Activated T-cell treated with anti-CD3 and anti-CD28 coated beads, Interleukin-2, amount 50 U/mL, for 4 hours (primary cell): Measurements from ENCODE around the gene ASCL5. TPM values are rescaled to one million over a fixed set of nuclear protein-coding genes. Genes with fewer than 3 reads are reported as not detected.

Experiments
- ATAC-seq, 2 donors: fragments of 200-7000 bp; cut with Tn5 transposase; one replicate each; pipeline ENCODE4 v1.10.0; 2021
- DNase-seq: peaks from one replicate; pipeline ENCODE4 v3.0.0-alpha.2; 2020
- H3K27me3 Mint-ChIP-seq: one replicate; pipeline ENCODE4 v1.8.0; 2021; ENCODE audit warnings: low read depth, mixed read lengths
- H3K36me3 Mint-ChIP-seq: one replicate; pipeline ENCODE4 v1.8.0; 2022; ENCODE audit warnings: mixed read lengths; ENCODE audit not compliant: insufficient read depth
- H3K4me1 Mint-ChIP-seq: one replicate; pipeline ENCODE4 v1.8.0; 2021; ENCODE audit warnings: low read depth, mixed read lengths
- H3K4me3 Mint-ChIP-seq: one replicate; pipeline ENCODE4 v1.8.0; 2021; ENCODE audit warnings: mild to moderate bottlenecking, moderate library complexity, mixed read lengths
- H3K9me3 Mint-ChIP-seq: one replicate; pipeline ENCODE4 v1.8.0; 2021; ENCODE audit warnings: mixed read lengths
- total RNA-seq, 3 donors: library from RNA; stranded (reverse); gene quantifications; one replicate each; pipeline ENCODE4 v1.2.1, GENCODE V29; 2021

The ASCL5 gene, protein sequence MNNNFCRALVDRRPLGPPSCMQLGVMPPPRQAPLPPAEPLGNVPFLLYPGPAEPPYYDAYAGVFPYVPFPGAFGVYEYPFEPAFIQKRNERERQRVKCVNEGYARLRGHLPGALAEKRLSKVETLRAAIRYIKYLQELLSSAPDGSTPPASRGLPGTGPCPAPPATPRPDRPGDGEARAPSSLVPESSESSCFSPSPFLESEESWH
- total RNA-seq = not detected

DNA sequence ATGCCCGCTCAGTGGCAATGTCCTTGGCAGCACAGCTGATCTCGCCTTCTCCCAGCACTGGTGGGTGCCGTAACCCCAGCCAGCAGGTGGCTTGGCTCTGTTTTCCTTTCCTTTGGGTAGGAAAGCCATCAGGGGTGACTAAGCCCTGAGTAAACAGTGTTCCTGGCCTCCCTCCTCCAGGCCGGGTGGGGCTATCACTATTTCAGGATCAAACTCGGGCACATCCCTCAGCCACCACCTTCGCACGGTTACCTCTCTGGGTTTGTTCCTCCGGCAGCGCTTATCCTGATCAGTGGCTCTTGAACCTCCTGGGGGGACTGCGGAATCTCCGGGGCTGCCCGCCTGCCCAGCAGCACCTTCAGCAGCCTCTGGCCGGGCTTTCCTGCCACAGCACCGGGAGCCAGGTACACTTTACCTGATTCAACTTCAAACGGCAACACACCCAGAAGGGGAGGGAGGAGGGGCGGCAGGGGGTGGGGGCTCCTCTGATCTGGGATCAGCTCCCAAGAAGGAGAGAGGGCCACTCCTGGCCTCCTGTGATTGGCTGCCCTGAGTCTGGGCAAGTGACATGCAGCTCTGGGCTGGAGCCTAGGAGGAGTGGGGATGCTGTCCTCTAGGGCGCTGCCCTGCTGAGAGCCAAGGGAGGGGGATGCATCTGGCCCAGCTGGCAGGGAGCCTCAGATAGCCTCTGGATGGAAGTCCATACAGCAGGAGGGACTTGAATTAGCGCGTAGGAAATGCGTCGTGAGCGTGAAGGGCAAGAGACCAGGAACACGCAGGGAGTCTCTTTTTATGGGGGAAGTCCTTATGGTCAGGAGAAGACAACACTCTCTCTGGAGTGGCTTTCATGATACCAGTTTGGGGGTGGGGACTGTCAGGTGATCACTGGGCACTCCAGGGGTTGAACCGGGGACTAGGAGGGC lies at the start of gene ASCL5:
ASCL5 (minus strand) TSS at position 353 of the 923 bp plus-strand sequence. CDS start 11,812 bp downstream, outside the sequence.
- Mint-ChIP-seq H3K27me3 (peaks cover 26% of the 10 kb centered on the region), H3K4me1 (no peaks in the 10 kb centered on the region), H3K4me3 (no peak within 1 kb of the TSS), H3K36me3 (no peaks in the 10 kb centered on the region), H3K9me3 (no peaks in the 10 kb centered on the region)
- DNase-seq (no peak), ATAC-seq (no peak)

DNA sequence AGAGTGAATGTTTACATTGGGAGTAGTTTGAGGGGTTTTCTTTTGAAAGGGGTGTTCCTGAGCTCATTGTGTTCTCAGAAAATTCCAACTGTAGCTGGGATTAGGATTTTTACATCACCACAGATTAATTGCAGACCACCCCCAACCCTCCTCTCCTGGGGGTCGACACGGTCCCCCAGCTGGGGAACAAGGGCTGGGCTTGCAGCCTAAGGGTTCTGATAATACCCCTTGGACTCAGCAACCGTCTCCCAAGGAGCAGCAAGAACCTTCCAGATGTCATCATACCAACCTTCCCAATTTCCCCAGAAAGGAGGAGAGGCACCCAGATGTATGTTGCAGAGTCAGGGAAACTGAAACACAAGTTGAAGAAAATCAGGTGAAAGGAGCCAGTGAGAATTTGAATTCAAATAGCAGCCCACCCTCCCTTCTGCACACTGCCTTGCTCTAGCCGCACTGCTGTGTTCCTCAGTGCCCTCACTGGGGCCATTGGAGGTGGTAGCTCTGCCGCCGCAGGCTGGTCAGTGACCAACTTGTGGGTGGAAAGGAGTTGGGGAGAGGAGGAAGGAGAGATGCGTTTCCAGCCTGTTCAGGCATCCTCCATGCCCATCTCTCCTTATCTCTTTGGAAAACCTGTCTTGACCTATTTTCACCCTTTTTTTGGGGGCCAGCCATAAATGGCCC lies 49.0 kb upstream of the ASCL5 start:
- Mint-ChIP-seq H3K9me3 (no peaks in the 10 kb centered on the region), H3K4me1 (peaks cover 9% of the 10 kb centered on the region), H3K36me3 (no peaks in the 10 kb centered on the region), H3K27me3 (peaks cover 18% of the 10 kb centered on the region), H3K4me3 (no peak overlapping the region)
- DNase-seq (no peak), ATAC-seq (no peak)

DNA sequence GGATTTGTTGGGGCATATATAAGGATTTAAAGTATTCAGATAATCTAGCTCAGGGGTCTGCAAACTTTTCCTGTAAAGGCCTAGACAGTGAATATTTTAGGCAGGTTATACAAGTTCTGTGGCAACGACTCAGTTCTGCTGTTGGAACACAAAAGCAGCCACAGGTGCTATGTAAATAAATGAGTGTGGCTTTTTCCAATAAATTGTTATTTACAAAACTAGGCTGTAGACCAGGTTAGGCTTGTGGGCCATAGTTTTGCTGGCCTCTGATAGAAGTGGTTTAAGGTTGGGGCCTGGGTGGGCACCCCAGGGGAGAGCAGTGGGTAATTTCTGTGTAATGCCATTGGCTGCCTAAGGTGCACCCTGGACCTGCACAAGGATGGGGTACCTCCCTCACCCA lies 46.8 kb upstream of the ASCL5 start:
- Mint-ChIP-seq H3K4me3 (no peak overlapping the region), H3K36me3 (no peaks in the 10 kb centered on the region), H3K4me1 (peaks cover 17% of the 10 kb centered on the region), H3K27me3 (peaks cover 13% of the 10 kb centered on the region), H3K9me3 (no peaks in the 10 kb centered on the region)
- DNase-seq (no peak), ATAC-seq (no peak)

DNA sequence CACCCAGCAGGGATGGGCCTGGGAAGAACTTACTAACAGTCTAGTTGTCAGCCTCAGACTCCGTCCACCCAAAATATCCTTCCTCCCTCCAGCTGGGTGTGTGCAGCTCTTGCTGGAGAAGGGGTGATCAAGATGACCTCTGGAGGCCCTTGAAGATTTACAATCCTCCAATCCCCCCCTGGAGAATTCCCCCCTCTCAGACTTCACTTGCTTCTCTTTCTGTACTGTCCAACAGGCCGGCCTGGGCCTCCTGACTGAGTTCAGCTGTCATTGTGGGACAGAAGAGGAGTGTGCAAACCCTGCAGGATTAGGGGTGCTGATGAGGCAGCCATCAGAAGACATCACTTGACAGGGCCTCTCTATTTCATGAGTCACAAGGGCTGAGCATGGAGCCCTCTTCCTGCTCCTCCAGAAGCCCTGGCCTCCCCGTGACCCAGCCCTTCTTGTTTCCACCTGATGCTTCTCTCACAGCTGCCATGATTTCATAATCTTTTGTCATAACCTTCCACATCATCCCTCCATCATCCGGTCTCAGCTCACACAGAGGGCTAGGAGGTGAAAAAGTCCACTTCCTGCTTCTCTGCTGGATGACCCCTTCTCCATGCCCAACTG lies 46.1 kb upstream of the ASCL5 start:
- peaks cover 10% of the 10 kb centered on the region for H3K27me3 Mint-ChIP-seq
- DNase-seq (no peak), ATAC-seq (no peak)
- no peaks in the 10 kb centered on the region for H3K9me3 Mint-ChIP-seq
- H3K4me3 Mint-ChIP-seq = no peak overlapping the region
- H3K4me1 Mint-ChIP-seq = peaks cover 17% of the 10 kb centered on the region
- H3K36me3 Mint-ChIP-seq = no peaks in the 10 kb centered on the region

DNA sequence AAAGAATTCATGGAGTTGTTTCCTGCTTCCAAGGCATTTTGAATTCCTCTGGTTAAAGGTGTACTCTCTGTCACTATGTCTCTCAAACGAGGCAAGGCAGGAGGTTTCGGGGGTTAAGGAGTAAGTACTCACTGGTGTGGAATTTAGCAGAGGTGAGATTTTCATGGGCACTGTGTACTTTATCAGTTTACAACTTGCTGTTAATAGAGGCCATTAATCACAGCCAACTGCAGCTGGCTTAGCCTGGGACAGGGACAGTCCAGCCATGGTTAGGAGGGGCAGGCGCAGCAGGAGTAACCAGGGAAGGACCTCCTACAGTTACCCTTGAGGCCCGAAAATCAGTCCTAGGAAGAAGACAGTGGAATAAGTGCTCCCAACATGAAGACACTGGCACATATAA lies 45.3 kb upstream of the ASCL5 start:
- Mint-ChIP-seq H3K36me3 (no peaks in the 10 kb centered on the region), H3K27me3 (peaks cover 8% of the 10 kb centered on the region), H3K4me3 (no peak overlapping the region), H3K9me3 (no peaks in the 10 kb centered on the region), H3K4me1 (peaks cover 17% of the 10 kb centered on the region)
- no peak for ATAC-seq
- DNase-seq = no peak

DNA sequence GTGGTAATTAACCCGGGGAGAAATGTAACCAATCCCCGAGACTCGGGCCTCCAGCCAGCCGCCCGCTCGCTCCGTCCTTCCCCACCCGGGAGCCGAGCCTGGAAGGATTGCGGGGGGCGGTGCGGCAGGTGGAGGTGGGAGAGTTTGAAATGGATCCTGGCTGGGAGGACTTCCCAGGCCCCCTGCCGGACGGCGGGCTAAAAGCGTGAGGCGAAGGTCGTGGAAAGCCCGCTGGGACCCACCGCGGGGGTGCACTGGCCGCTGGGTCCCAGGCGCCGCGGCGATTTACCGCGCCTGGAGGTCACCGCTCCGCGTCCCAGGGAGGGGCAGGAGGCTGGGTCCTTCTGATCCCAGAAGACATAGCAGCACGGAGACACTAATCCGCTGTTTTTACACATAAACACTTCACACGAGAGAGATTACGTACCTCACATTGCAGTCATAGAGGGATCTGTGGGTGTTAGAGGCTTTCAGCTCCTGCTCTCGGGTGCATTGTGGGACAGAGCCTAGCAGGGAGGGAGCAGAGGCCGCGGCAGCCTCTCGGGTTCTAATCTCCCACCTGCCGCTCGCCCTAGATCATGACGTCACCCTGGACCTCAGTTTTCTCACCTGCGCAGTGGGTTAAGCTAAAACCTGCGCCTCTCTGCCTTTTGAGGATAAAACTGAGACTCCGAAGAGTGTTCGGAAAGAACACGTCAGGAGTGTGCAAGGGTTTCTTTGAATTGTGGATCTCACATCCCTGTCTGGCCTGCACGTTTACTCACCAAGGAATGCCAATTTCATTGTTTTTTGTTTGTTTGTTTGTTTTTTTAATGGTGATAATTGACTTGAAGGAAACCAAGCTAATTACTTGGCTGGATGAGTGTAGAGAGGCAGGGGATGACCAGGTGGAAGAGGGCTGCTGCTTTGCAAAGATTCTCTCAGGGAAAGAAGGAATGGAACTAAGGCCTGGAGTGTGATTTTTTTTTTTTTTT lies 44.4 kb upstream of the ASCL5 start:
- ATAC-seq = peak; percentile 84 to 85
- peak overlapping the region; percentile 82 for H3K4me3 Mint-ChIP-seq
- H3K27me3 Mint-ChIP-seq = peaks cover 8% of the 10 kb centered on the region
- no peaks in the 10 kb centered on the region for H3K9me3 Mint-ChIP-seq
- H3K4me1 Mint-ChIP-seq = peaks cover 17% of the 10 kb centered on the region
- H3K36me3 Mint-ChIP-seq = no peaks in the 10 kb centered on the region
- peak; percentile 18 for DNase-seq

DNA sequence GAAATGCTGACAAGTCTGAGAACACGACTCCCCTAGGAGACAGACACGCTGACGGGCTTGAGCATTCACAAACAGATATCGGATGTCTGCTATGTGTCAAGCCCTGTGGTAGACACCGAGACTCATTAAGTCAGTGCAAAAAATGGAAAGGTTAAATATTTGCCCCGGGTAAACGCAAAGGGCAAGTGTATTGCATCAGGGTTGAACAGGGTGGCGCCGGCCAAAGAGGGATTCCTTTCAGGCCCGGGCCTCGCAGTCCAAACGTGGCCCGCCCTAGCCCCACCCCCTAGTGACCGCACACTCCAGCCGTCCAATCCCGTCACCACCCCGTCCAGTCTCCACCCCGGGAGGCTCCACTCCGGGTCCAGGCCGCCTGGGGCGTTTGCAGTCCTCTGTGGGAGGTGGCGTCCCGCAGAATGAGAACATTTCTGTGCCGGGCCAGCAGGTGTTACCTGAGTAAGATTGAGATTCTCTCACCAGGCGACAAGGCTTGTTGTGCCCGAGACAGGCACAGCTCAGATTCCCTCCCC lies 43.6 kb upstream of the ASCL5 start:
- ATAC-seq = peak; percentile 84 to 86
- no peaks in the 10 kb centered on the region for H3K36me3 Mint-ChIP-seq
- DNase-seq = peak; percentile 56
- no peaks in the 10 kb centered on the region for H3K9me3 Mint-ChIP-seq
- peak overlapping the region; percentile 82 for H3K4me3 Mint-ChIP-seq
- peaks cover 17% of the 10 kb centered on the region for H3K4me1 Mint-ChIP-seq
- H3K27me3 Mint-ChIP-seq = peaks cover 6% of the 10 kb centered on the region

DNA sequence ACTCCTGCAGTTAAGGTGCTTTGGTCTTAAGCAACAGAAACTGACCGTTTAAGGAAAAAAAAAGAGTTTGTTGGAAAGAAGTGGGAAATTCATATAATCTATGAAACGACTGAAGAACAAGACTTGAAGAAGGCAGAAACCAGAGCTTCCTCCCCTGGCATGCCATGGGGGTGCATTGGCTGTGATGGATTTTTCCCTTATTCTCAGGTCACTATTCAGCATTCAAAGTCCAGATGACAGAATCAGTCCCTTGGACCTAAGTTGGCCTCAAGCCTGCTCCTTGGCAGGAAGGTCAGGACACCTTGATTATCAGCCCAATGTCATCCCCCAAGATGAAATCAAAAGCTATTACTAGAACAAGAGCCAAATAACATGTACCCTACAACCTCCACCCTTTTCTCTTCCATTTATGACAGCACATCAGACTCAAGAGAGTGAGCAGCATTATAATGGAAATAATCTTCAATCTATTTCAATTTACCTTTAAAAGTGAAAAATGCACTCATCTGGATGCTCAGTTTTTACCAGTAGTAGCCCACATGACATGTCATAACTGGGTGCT lies 43.1 kb upstream of the ASCL5 start:
- ATAC-seq (no peak), DNase-seq (no peak)
- Mint-ChIP-seq H3K36me3 (no peaks in the 10 kb centered on the region), H3K4me1 (peaks cover 17% of the 10 kb centered on the region), H3K9me3 (no peaks in the 10 kb centered on the region), H3K27me3 (peaks cover 6% of the 10 kb centered on the region), H3K4me3 (peak overlapping the region; percentile 82)

DNA sequence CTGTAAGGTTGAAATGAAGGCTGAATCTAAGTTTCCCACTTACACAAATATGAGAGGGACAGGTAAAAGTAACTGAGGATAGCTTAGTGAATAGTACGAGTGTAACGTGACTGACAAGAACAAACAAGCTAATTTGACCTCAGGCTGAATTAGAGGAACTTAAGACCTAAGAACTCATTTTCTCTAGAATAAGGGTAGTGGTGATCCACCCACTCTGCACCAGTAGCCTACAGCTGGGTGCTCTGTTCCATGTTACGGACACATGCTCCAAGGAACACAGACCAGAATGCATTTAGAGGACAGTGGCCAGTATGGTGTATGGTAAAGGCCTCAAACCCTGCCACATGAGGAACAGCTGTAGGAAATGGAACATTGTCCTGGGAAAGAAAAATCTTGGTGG lies 42.2 kb upstream of the ASCL5 start:
- Mint-ChIP-seq H3K9me3 (no peaks in the 10 kb centered on the region), H3K36me3 (no peaks in the 10 kb centered on the region), H3K4me3 (no peak overlapping the region), H3K4me1 (peaks cover 17% of the 10 kb centered on the region), H3K27me3 (peaks cover 4% of the 10 kb centered on the region)
- DNase-seq (no peak), ATAC-seq (no peak)

DNA sequence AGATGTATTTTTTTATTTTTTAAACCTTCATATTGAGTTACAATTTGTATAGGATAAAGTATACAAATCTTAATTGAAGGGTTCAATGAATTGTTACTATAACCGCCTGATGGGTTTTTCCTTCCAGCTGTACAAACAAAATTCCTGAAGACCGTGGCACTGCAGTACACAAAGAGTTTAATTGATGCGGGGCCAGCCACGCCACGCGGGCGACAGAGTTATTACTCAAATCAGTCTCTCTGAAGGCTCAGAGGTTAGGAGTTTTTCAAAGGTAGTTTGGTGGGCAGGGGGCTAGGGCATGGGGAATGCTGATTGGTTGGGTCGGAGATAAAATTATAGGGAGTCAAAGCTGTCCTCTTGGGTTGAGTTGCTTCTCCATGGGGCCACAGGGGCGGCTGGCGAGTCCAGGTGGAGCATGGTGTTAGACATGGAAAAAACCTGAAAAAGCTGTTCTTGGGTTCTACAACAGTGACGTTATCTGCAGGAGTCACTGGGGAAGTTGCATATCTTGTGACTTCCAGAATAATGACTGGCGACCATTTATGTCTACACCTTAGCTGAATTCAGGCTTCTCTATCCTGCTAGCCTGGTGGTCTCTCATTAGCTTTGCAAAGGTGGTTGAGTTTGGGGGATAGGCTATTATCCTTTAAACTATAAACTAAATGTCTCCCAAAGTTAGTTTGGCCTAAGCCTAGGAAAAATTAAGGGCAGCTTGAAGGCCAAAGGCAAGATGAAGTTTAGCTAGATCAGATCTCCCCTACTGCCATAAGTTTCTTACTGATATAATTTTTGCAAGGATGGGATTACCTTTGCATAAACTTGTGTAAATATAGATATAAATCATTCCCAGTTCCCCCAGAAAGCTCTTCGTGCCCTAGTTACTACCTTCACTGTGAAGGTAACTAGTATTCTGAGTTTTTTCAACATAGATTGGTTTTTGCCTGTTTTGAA lies 40.3 kb upstream of the ASCL5 start:
- H3K36me3 Mint-ChIP-seq = no peaks in the 10 kb centered on the region
- DNase-seq (no peak), ATAC-seq (no peak)
- H3K9me3 Mint-ChIP-seq = no peaks in the 10 kb centered on the region
- H3K4me3 Mint-ChIP-seq = no peak overlapping the region
- peaks cover 4% of the 10 kb centered on the region for H3K27me3 Mint-ChIP-seq
- H3K4me1 Mint-ChIP-seq = peaks cover 17% of the 10 kb centered on the region

DNA sequence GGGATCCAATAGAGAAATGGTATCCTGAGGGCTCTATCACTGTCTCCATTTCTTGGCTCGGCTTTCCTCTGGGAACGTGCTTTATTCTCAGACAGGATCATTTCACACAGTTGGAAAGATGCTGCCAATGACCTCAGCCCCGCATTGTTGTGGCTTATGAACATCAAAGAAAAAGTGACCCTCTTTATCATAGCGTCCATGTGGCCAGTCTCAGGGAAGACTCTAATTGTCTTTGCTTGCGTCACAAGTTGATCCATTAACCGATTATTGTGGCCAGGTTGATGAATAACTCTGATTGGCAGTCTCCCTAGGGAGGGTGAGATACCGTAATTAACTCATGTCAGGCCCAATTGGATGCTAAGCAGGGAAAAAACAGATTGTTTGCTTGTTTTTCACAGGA lies 37.7 kb upstream of the ASCL5 start:
- no peak for ATAC-seq
- peaks cover 5% of the 10 kb centered on the region for H3K27me3 Mint-ChIP-seq
- no peaks in the 10 kb centered on the region for H3K9me3 Mint-ChIP-seq

DNA sequence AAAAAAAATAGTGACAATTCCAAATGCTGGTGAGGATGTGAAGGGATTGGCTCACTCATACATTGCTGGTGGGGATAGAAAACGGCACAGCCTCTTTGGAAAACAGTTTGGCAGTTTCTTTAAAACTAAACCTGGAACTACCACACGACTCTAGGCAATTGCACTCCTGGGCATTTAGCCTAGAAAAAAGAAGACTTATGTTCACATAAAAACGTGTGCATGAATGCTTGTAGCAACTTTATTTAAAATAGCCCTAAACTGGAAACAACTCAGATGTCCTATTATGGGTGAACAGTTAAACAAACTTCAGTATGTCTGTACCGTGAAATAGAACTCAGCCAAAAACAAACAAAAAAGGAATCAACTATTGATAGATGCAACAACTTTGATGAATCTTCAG lies 36.7 kb upstream of the ASCL5 start:
- DNase-seq (no peak), ATAC-seq (no peak)
- Mint-ChIP-seq H3K36me3 (no peaks in the 10 kb centered on the region), H3K9me3 (no peaks in the 10 kb centered on the region), H3K27me3 (peaks cover 7% of the 10 kb centered on the region), H3K4me3 (no peak overlapping the region), H3K4me1 (no peaks in the 10 kb centered on the region)

More for the DNA sequence above, 37.7 kb upstream of the ASCL5 start:
- DNase-seq = no peak
- H3K4me3 Mint-ChIP-seq = no peak overlapping the region
- H3K4me1 Mint-ChIP-seq = no peaks in the 10 kb centered on the region
- no peaks in the 10 kb centered on the region for H3K36me3 Mint-ChIP-seq
